Dermis blood vessel endothelial cell (primary cell): ENCODE results near the gene AKR7A2. TPM values are rescaled to one million over a fixed set of nuclear protein-coding genes. Genes with fewer than 3 reads are reported as not detected.
"Not testable (repeated sequence)": the region's sequence is repeated elsewhere in the genome, so short reads cannot be mapped to it uniquely, and the experiment has no call there.

ENCODE experiments used
- DNase-seq: peaks from one replicate; pipeline ENCODE4 v3.0.0; 2010
- total RNA-seq: library from RNA; depleted of rRNA; stranded (reverse); fragments of >200 nt; gene quantifications from 2 replicates; pipeline ENCODE4 v1.2.3, GENCODE V29; 2014

The AKR7A2 gene
- total RNA-seq, 1 donor from 2014 or later, result 64.5 TPM

DNA sequence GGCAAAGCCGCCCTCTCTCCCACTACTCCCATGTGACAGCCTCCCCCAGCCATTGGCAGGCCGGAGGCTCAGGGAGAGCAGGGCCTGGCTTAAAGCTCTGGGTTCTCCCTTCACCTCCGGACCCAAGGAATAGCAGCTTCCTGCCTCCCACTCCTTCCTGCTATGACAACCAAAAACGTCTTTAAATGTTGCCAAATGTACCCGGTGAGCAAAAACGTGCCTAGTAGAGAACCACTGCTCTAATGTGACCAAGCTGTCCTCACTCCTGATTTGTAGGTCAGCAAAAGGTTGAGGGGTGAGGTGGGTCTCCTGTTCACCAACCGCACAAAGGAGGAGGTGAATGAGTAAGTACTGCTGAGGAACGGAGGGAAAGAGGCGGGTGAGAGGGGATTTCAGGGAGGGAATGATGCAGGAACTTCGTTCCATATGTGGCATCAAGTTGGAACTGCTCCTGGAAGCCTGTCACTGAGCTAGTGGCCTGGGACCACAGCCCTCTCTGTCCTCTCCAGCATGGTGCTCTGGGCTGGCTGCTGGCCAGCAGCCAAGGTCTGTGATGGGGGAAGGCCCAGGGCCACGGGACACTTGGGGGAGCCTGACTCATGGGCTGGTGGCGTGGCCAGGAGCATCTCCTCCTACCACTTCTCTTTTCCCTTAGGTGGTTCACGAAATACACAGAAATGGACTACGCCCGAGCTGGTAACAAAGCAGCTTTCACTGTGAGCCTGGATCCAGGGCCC is 54.6 kb downstream of the AKR7A2 start:
- DNase-seq, result peak; percentile 51

GRCh38 chr1:19256301-19256700 is 55.6 kb downstream of the AKR7A2 start:
- DNase-seq, result not testable (repeated sequence)

- no peak for DNase-seq
These were observed 56.7 kb downstream of the AKR7A2 start for GRCh38 chr1:19255288-19255687.

DNA sequence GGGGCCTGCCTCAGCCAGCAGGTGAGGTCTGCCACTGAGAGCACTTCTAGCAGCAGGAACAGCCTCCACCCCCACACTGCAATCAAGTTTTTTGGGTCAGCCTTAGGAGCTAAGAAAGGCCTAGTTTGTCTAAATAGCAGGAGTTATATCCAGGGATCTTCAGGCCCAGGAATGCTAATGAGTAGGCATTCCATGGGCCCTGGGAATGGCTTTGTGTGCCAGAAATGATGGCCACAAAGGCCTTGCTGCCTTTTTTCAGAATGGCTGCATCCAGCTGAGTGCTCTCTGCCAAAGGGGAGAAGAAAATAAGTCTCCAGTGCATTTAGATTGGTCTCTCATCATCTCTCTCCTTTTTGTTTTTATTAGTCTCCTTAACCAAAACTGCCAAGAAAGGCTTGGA is 57.5 kb downstream of the AKR7A2 start:
- DNase-seq, result no peak

Other genes starting within 250 kb of the AKR7A2 start
- 95.1 and 172 TPM in 2 replicates for gene UBR4, start 101.9 kb downstream of the AKR7A2 start, total RNA-seq
- 51.6 and 83.9 TPM in 2 replicates for gene EMC1, start 60.6 kb downstream of the AKR7A2 start, total RNA-seq
- gene MRTO4, start 60.3 kb downstream of the AKR7A2 start, total RNA-seq, result 23.5 and 29.7 TPM in 2 replicates
- gene AKR7A3, start 23.4 kb downstream of the AKR7A2 start, total RNA-seq, result 0.14 and 0.34 TPM in 2 replicates
- gene SLC66A1, start 182 bp upstream of the AKR7A2 start, total RNA-seq, result 16.0 and 17.7 TPM in 2 replicates
- gene CAPZB, start 173.4 kb upstream of the AKR7A2 start, total RNA-seq, result 160 and 165 TPM in 2 replicates